GM19043 (cell line): Measurements from ENCODE around the gene STXBP2.
"Not testable (repeated sequence)": the region's sequence is repeated elsewhere in the genome, so short reads cannot be mapped to it uniquely, and the experiment has no call there.

ENCODE experiments used
- ATAC-seq: cut with Tn5 transposase; IDR thresholded peaks from one replicate; pipeline ENCODE4 v1.9.1; 2021; ENCODE audit warnings: low read depth; ENCODE audit not compliant: unreplicated experiment

The STXBP2 gene

GRCh38 chr19:7631577-7631976, 5.3 kb upstream of the STXBP2 start:
- ATAC-seq: no peak

- ATAC-seq: no peak
These were observed 4.3 kb upstream of the STXBP2 start for GRCh38 chr19:7632340-7633203.

- no peak for ATAC-seq
These were observed 3.2 kb upstream of the STXBP2 start, which contains the start of gene PCP2 for GRCh38 chr19:7633698-7634097. TSS of gene PCP2 (minus strand) at chr19:7633719. CDS start at chr19:7633457, 262 bp downstream.

GRCh38 chr19:7635670-7636069, 1.2 kb upstream of the STXBP2 start:
- ATAC-seq: no peak

GRCh38 chr19:7636317-7636690, 606 bp upstream of the STXBP2 start:
- ATAC-seq: no peak

- no peak for ATAC-seq
These were observed 705 bp downstream of the STXBP2 start for GRCh38 chr19:7637374-7638256.

GRCh38 chr19:7638802-7639465, 2.0 kb downstream of the STXBP2 start:
- ATAC-seq: no peak

GRCh38 chr19:7639863-7640348, 3.0 kb downstream of the STXBP2 start:
- ATAC-seq: no peak

GRCh38 chr19:7640803-7641202, 3.9 kb downstream of the STXBP2 start:
- ATAC-seq: no peak

- ATAC-seq: no peak
These were observed 4.7 kb downstream of the STXBP2 start for GRCh38 chr19:7641290-7642276.

- ATAC-seq: no peak
These were observed 5.6 kb downstream of the STXBP2 start for GRCh38 chr19:7642295-7643030.

- no peak for ATAC-seq
These were observed 6.1 kb downstream of the STXBP2 start for GRCh38 chr19:7643031-7643415.

- ATAC-seq: not testable (repeated sequence)
These were observed 7.0 kb downstream of the STXBP2 start for GRCh38 chr19:7643629-7644549.

GRCh38 chr19:7644550-7644877, 7.6 kb downstream of the STXBP2 start:
- no peak for ATAC-seq

- ATAC-seq: no peak
These were observed 8.3 kb downstream of the STXBP2 start for GRCh38 chr19:7645163-7645562.

- no peak for ATAC-seq
These were observed 8.9 kb downstream of the STXBP2 start for GRCh38 chr19:7645656-7646425.

- ATAC-seq: no peak
These were observed 9.5 kb downstream of the STXBP2 start for GRCh38 chr19:7646426-7646700.

- ATAC-seq: no peak
These were observed 10.2 kb downstream of the STXBP2 start for GRCh38 chr19:7647156-7647555.
